ENCODE measurements around the gene CSMD2. TPM values are rescaled to one million over a fixed set of nuclear protein-coding genes. Genes with fewer than 3 reads are reported as not detected.

Gene CSMD2
- total RNA-seq, 1 experiment from 2014 or later: 0.22 TPM

DNA sequence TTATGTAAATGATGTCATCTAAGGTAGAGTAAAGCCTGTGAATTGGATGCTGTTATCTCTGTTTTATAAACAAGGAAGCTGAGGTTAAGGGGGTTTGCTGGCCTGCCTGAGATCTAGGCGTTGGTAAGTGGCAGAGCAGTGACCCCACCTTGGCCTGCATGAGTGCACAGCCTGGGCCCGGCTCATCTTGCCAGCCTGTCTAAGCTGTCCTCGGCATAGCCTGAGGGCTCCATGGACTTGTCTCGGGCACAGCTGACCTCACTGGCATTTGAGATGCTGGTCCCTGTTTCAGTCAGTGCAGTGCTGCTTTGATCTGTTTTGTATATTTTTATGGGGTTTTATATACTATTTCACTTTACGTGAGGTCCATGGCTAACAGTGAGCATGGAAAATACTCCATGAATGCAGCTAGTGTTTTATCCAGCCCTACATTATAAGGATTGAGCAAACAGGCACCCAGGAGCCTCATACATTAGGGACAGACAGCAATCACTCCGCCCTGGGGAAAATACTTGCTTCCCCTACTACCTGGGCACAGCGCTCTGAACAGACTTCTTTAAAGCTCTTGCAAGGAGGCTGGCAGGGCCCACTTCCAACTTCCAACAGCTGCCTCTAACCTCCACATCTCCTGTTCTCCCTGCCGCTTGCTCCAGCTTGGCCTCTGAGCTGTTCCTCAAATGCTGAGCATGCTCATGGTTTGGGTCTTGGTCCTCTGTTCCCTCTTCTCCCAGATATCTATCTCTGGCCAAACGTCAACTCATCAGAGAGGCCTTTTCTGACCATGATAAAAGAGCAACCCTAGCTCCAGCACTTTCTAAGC, 451.8 kb downstream of the CSMD2 start:
- H3K4me2 ChIP-seq (ENCODE audit: low read length): no peak overlapping the region
- H3K4me1 ChIP-seq (ENCODE audit: control insufficient read depth in 1 of 2, insufficient read depth in 2 of 2, low read length in 2 of 2): no peaks in the 10 kb centered on the region
- H3K36me3 ChIP-seq (ENCODE audit: control insufficient read depth in 1 of 2, insufficient read depth in 2 of 2, low read length in 2 of 2): no peaks in the 10 kb centered on the region
- ChIA-PET CTCF (no interaction called here), POLR2A (no interaction called here), RAD21 (ENCODE audit: low non-redundant PET in 1 of 2, low total read pairs in 2 of 2, uncharacterized antibody in 2 of 2, unreplicated experiment in 2 of 2) (no interaction called here)
- no peaks in the 10 kb centered on the region for H3K79me2 ChIP-seq (ENCODE audit: insufficient read depth, low read length)
- H3K27me3 ChIP-seq (ENCODE audit: insufficient read depth, low read length): peaks cover 67% of the 10 kb centered on the region
- DNase-seq (ENCODE audit: low read depth, low spot score) (no peak), ATAC-seq (no peak)
- intact Hi-C loops (cut with micrococcal nuclease): no loop called here
- no TSS peak for BruUV-seq (replicated peaks)
- no peak overlapping the region for H3K4me3 ChIP-seq (replicated peaks in 1 of 2; ENCODE audit: low read depth in 1 of 2, low read length in 2 of 2)
- H3K9me3 ChIP-seq (ENCODE audit: control insufficient read depth in 1 of 2, insufficient read depth in 1 of 2, low read depth in 1 of 2, low read length in 2 of 2): no peaks in the 10 kb centered on the region
- no peaks in the 10 kb centered on the region for H4K20me1 ChIP-seq (ENCODE audit: insufficient read depth)
- no peak overlapping the region for H3K27ac ChIP-seq (ENCODE audit: low read depth, low read length)
- H3K9ac ChIP-seq (ENCODE audit: low read length): no peak overlapping the region
- TF ChIP-seq EGR1 (IDR thresholded peaks at IDR 0.05; ENCODE audit: low read depth) (no peak), POLR2A (IDR thresholded peaks at IDR 0.05; ENCODE audit: borderline replicate concordance, extremely low read depth, insufficient read depth, insufficient read length) (no peak), ELF1 (IDR thresholded peaks at IDR 0.05; ENCODE audit: borderline replicate concordance, low read depth) (no peak), CBX3 (IDR thresholded peaks at IDR 0.05; ENCODE audit: low read depth) (no peak), EZH2phosphoT487 (IDR thresholded peaks at IDR 0.05; ENCODE audit: borderline replicate concordance) (no peak), SP1 (IDR thresholded peaks at IDR 0.05; ENCODE audit: low read depth) (no peak)
- TF ChIP-seq, protein P1, sequence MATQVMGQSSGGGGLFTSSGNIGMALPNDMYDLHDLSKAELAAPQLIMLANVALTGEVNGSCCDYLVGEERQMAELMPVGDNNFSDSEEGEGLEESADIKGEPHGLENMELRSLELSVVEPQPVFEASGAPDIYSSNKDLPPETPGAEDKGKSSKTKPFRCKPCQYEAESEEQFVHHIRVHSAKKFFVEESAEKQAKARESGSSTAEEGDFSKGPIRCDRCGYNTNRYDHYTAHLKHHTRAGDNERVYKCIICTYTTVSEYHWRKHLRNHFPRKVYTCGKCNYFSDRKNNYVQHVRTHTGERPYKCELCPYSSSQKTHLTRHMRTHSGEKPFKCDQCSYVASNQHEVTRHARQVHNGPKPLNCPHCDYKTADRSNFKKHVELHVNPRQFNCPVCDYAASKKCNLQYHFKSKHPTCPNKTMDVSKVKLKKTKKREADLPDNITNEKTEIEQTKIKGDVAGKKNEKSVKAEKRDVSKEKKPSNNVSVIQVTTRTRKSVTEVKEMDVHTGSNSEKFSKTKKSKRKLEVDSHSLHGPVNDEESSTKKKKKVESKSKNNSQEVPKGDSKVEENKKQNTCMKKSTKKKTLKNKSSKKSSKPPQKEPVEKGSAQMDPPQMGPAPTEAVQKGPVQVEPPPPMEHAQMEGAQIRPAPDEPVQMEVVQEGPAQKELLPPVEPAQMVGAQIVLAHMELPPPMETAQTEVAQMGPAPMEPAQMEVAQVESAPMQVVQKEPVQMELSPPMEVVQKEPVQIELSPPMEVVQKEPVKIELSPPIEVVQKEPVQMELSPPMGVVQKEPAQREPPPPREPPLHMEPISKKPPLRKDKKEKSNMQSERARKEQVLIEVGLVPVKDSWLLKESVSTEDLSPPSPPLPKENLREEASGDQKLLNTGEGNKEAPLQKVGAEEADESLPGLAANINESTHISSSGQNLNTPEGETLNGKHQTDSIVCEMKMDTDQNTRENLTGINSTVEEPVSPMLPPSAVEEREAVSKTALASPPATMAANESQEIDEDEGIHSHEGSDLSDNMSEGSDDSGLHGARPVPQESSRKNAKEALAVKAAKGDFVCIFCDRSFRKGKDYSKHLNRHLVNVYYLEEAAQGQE (IDR thresholded peaks at IDR 0.05; ENCODE audit: low read depth): no peak
- H2AFZ ChIP-seq (ENCODE audit: low read depth, low read length, poor library complexity, severe bottlenecking): no peak overlapping the region
- no peaks in the 10 kb centered on the region for H3K9me2 ChIP-seq (ENCODE audit: insufficient read depth)
